Measurements from ENCODE around the gene ADRM1. TPM values are rescaled to one million over a fixed set of nuclear protein-coding genes. Genes with fewer than 3 reads are reported as not detected.

The ADRM1 gene
- total RNA-seq, 4 donors from 2014 or later = 127 to 184 (median 173) TPM

DNA sequence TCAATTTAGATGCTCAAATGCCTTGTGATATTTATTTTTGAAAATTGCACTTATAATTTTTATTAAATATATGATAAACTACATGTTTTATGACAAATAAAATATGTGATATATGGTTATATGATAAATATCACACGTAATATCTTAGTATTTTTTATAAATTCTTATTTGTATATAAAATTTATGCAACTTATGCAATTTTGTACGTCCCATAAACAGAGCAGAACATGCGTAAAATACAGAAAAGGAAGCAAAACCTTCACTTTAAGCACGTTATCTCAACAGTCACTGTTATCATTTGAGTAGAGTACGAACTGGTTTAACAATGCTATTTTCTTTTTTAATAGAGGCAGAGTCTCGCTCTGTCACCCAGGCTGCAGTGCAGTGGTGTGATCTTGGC lies 15.7 kb upstream of the ADRM1 start:
- H3K36me3 ChIP-seq = peaks cover 37 to 96% (median 89%) of the 10 kb centered on the region in 4 donors
- H3K4me1 ChIP-seq = peaks cover 0 to 36% (median 7%) of the 10 kb centered on the region in 4 donors
- intact Hi-C loops (cut with DNase I) = no loop called here
- 89% methylated on average over 6 of the region's 6 CpGs for WGBS
- TF ChIP-seq POLR2AphosphoS5 (IDR thresholded peaks at IDR 0.05) (no peak), EP300 (IDR thresholded peaks at IDR 0.05) (no peak), POLR2A (IDR thresholded peaks at IDR 0.05; ENCODE audit: low read depth) (no peak), CTCF (IDR thresholded peaks at IDR 0.05) (no peak)
- no peak overlapping the region for H3K4me3 ChIP-seq
- no peak for DNase-seq (ENCODE audit: extremely low spot score)
- no peaks in the 10 kb centered on the region for H3K9me3 ChIP-seq
- no peak overlapping the region for H3K27ac ChIP-seq (replicated peaks in 1 of 4)
- no peaks in the 10 kb centered on the region for H3K27me3 ChIP-seq

GRCh38 chr20:62287759-62288534 lies 14.8 kb upstream of the ADRM1 start:
- WGBS = 90% methylated on average over 12 of the region's 12 CpGs
- no peak overlapping the region for H3K27ac ChIP-seq (replicated peaks in 1 of 4)
- peaks cover 0 to 31% (median 7%) of the 10 kb centered on the region in 4 donors for H3K4me1 ChIP-seq
- H3K9me3 ChIP-seq = no peaks in the 10 kb centered on the region
- no peak for DNase-seq (ENCODE audit: extremely low spot score)
- peaks cover 35 to 94% (median 89%) of the 10 kb centered on the region in 4 donors for H3K36me3 ChIP-seq
- no peaks in the 10 kb centered on the region for H3K27me3 ChIP-seq
- intact Hi-C loops (cut with DNase I) = no loop called here
- TF ChIP-seq POLR2AphosphoS5 (IDR thresholded peaks at IDR 0.05) = no peak
- TF ChIP-seq EP300 (IDR thresholded peaks at IDR 0.05) = no peak
- TF ChIP-seq CTCF (IDR thresholded peaks at IDR 0.05) = no peak
- no peak for TF ChIP-seq POLR2A (IDR thresholded peaks at IDR 0.05; ENCODE audit: low read depth)
- no peak overlapping the region for H3K4me3 ChIP-seq

GRCh38 chr20:62288535-62289105 lies 14.2 kb upstream of the ADRM1 start:
- peaks cover 29 to 94% (median 89%) of the 10 kb centered on the region in 4 donors for H3K36me3 ChIP-seq

DNA sequence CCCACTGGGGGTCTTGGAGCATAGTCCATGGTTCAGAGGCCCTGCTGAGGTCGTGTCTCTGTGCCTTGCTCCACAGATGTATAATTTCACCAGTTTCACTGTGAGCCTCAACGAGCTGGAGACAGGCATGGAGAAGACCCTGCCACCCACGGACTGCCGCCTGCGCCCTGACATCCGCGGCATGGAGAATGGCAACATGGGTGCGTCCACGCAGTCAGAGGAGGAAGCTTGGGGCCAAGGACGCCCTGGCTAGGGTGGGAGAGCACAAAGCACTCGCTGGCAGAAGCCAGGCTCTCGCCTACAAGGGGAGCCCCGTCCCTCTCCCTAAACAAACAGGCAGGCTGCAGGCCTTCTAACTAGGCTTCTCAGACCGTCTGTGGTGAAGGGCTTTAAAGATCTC lies 13.7 kb upstream of the ADRM1 start:
- H3K27me3 ChIP-seq = no peaks in the 10 kb centered on the region
- peaks cover 29 to 94% (median 89%) of the 10 kb centered on the region in 4 donors for H3K36me3 ChIP-seq
- intact Hi-C loops (cut with DNase I) = no loop called here
- 91% methylated on average over 9 of the region's 14 CpGs for WGBS
- H3K4me1 ChIP-seq = peaks cover 0 to 20% (median 7%) of the 10 kb centered on the region in 4 donors
- no peaks in the 10 kb centered on the region for H3K9me3 ChIP-seq
- TF ChIP-seq POLR2AphosphoS5 (IDR thresholded peaks at IDR 0.05) (no peak), CTCF (IDR thresholded peaks at IDR 0.05) (no peak), EP300 (IDR thresholded peaks at IDR 0.05) (no peak), POLR2A (IDR thresholded peaks at IDR 0.05; ENCODE audit: low read depth) (no peak)
- no peak overlapping the region for H3K27ac ChIP-seq (replicated peaks in 1 of 4)
- DNase-seq (ENCODE audit: extremely low spot score) = no peak
- no peak overlapping the region for H3K4me3 ChIP-seq

More at GRCh38 chr20:62288535-62289105, 14.2 kb upstream of the ADRM1 start:
- Histone ChIP-seq H3K27me3 (no peaks in the 10 kb centered on the region), H3K27ac (replicated peaks in 1 of 4) (no peak overlapping the region), H3K9me3 (no peaks in the 10 kb centered on the region), H3K4me1 (peaks cover 0 to 24% (median 7%) of the 10 kb centered on the region in 4 donors), H3K4me3 (no peak overlapping the region)
- DNase-seq (ENCODE audit: extremely low spot score) = no peak
- intact Hi-C loops (cut with DNase I) = no loop called here
- 91% methylated on average over 14 of the region's 15 CpGs for WGBS
- TF ChIP-seq POLR2A (IDR thresholded peaks at IDR 0.05; ENCODE audit: low read depth) = no peak
- TF ChIP-seq POLR2AphosphoS5 (IDR thresholded peaks at IDR 0.05) = no peak
- TF ChIP-seq EP300 (IDR thresholded peaks at IDR 0.05) = no peak
- no peak for TF ChIP-seq CTCF (IDR thresholded peaks at IDR 0.05)

Data from esophagus muscularis mucosa (tissue), 4 donors.